ENCODE measurements around the gene SLC29A1. TPM values are rescaled to one million over a fixed set of nuclear protein-coding genes. Genes with fewer than 3 reads are reported as not detected.
A peak's percentile ranks its signal among the peaks of the same experiment; 100 is the strongest.

The SLC29A1 gene
- total and polyA plus RNA-seq, 9 of the 15 experiments (the other 6 are each of a cell fraction or from before 2014, with no cell fraction given), result 18.9 to 170 (median 57.7) TPM

DNA sequence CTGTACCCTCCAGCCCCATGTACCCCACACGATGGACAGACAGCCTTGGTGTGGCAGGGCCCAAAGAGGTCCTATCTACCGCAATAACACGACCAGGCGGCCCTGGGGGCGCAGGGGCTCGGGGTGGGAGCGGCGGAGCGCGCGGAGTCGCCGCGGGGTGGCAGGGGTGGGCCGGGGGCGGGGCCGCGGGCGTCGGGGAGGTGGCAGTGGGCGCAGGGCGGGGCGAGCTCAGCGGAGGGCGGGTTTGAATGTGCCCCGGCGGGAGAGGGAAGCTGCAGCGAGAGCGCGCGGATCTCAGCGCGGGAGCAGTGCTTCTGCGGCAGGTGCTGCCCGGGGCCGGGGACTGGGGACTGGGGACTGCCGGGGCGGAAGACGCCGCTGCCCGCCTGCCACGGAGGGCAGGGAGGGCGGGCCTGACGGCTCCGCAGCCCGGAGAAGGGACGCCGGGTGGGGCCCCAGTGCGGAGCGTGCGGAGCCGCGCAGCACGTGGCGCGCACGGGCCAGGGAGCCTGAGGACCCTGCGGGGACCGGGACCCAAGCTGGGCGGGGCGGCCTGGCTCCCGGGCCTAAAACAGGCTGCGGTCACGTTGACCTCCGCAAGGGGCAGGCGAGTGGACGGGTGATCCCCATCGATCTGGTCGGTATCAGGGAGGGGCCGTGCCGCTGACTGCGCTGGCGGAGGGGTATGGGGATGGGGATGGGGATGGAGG is at the start of gene SLC29A1 (continued):
- TF ChIP-seq, protein P1, sequence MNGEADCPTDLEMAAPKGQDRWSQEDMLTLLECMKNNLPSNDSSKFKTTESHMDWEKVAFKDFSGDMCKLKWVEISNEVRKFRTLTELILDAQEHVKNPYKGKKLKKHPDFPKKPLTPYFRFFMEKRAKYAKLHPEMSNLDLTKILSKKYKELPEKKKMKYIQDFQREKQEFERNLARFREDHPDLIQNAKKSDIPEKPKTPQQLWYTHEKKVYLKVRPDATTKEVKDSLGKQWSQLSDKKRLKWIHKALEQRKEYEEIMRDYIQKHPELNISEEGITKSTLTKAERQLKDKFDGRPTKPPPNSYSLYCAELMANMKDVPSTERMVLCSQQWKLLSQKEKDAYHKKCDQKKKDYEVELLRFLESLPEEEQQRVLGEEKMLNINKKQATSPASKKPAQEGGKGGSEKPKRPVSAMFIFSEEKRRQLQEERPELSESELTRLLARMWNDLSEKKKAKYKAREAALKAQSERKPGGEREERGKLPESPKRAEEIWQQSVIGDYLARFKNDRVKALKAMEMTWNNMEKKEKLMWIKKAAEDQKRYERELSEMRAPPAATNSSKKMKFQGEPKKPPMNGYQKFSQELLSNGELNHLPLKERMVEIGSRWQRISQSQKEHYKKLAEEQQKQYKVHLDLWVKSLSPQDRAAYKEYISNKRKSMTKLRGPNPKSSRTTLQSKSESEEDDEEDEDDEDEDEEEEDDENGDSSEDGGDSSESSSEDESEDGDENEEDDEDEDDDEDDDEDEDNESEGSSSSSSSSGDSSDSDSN (IDR thresholded peaks at IDR 0.05; ENCODE audit: borderline replicate concordance in 1 of 2, low read depth in 2 of 2, low read length in 2 of 2), result peak in 1 of 2 experiments; percentile 70; a peak in 1 of 4 replicates
- TF ChIP-seq, protein P2, sequence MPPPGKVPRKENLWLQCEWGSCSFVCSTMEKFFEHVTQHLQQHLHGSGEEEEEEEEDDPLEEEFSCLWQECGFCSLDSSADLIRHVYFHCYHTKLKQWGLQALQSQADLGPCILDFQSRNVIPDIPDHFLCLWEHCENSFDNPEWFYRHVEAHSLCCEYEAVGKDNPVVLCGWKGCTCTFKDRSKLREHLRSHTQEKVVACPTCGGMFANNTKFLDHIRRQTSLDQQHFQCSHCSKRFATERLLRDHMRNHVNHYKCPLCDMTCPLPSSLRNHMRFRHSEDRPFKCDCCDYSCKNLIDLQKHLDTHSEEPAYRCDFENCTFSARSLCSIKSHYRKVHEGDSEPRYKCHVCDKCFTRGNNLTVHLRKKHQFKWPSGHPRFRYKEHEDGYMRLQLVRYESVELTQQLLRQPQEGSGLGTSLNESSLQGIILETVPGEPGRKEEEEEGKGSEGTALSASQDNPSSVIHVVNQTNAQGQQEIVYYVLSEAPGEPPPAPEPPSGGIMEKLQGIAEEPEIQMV (tag; conservative IDR thresholded peaks at IDR 0.05; ENCODE audit: low read depth), result no peak
- no peak for TF ChIP-seq EWSR1 (IDR thresholded peaks at IDR 0.05; ENCODE audit: borderline replicate concordance, low read depth, partially characterized antibody)
- TF ChIP-seq IFI16 (CRISPR knock-in tag; IDR thresholded peaks at IDR 0.05), result no peak
- TF ChIP-seq, protein P3, sequence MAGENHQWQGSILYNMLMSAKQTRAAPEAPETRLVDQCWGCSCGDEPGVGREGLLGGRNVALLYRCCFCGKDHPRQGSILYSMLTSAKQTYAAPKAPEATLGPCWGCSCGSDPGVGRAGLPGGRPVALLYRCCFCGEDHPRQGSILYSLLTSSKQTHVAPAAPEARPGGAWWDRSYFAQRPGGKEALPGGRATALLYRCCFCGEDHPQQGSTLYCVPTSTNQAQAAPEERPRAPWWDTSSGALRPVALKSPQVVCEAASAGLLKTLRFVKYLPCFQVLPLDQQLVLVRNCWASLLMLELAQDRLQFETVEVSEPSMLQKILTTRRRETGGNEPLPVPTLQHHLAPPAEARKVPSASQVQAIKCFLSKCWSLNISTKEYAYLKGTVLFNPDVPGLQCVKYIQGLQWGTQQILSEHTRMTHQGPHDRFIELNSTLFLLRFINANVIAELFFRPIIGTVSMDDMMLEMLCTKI (IDR thresholded peaks at IDR 0.05; ENCODE audit: partially characterized antibody), result no peak
- TF ChIP-seq NELFE (IDR thresholded peaks at IDR 0.05; ENCODE audit: insufficient read depth, insufficient read length), result no peak
- peak; percentile 62; the same call in 1 of the 2 replicates for TF ChIP-seq EP400 (IDR thresholded peaks at IDR 0.05)
- TF ChIP-seq SREBF1 (IDR thresholded peaks at IDR 0.05; ENCODE audit: borderline replicate concordance, low read depth, low read length), result no peak
- TF ChIP-seq, protein P4, sequence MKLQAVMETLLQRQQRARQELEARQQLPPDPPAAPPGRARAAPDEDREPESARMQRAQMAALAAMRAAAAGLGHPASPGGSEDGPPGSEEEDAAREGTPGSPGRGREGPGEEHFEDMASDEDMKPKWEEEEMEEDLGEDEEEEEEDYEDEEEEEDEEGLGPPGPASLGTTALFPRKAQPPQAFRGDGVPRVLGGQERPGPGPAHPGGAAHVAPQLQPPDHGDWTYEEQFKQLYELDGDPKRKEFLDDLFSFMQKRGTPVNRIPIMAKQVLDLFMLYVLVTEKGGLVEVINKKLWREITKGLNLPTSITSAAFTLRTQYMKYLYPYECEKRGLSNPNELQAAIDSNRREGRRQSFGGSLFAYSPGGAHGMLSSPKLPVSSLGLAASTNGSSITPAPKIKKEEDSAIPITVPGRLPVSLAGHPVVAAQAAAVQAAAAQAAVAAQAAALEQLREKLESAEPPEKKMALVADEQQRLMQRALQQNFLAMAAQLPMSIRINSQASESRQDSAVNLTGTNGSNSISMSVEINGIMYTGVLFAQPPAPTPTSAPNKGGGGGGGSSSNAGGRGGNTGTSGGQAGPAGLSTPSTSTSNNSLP (IDR thresholded peaks at IDR 0.05; ENCODE audit: borderline replicate concordance, low read depth, low read length), result no peak
- no peak for TF ChIP-seq ZNF316 (IDR thresholded peaks at IDR 0.05)
- TF ChIP-seq RBM34 (IDR thresholded peaks at IDR 0.05; ENCODE audit: borderline replicate concordance, insufficient read depth, low read length), result no peak
- TF ChIP-seq COPS2 (conservative IDR thresholded peaks at IDR 0.05), result no peak
- TF ChIP-seq, protein P5, sequence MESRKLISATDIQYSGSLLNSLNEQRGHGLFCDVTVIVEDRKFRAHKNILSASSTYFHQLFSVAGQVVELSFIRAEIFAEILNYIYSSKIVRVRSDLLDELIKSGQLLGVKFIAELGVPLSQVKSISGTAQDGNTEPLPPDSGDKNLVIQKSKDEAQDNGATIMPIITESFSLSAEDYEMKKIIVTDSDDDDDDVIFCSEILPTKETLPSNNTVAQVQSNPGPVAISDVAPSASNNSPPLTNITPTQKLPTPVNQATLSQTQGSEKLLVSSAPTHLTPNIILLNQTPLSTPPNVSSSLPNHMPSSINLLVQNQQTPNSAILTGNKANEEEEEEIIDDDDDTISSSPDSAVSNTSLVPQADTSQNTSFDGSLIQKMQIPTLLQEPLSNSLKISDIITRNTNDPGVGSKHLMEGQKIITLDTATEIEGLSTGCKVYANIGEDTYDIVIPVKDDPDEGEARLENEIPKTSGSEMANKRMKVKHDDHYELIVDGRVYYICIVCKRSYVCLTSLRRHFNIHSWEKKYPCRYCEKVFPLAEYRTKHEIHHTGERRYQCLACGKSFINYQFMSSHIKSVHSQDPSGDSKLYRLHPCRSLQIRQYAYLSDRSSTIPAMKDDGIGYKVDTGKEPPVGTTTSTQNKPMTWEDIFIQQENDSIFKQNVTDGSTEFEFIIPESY (CRISPR knock-in tag; IDR thresholded peaks at IDR 0.05), result no peak; the same call in 1 of the 2 replicates
- no peak for TF ChIP-seq SETDB1 (IDR thresholded peaks at IDR 0.05; ENCODE audit: low read length)
- no peak for TF ChIP-seq CREB1 (IDR thresholded peaks at IDR 0.05)
- no peak for TF ChIP-seq CREB1 (CRISPR knock-in tag; IDR thresholded peaks at IDR 0.05)
- no peak for TF ChIP-seq KLF6 (CRISPR knock-in tag; IDR thresholded peaks at IDR 0.05; ENCODE audit: borderline replicate concordance)
- no peak for TF ChIP-seq ZKSCAN1 (IDR thresholded peaks at IDR 0.05; ENCODE audit: low read depth, low read length)
- no peak for TF ChIP-seq ZNF224 (CRISPR knock-in tag; IDR thresholded peaks at IDR 0.05)
